Immature natural killer cell (primary cell): ENCODE measurements around the gene TSSC4. TPM values are rescaled to one million over a fixed set of nuclear protein-coding genes. Genes with fewer than 3 reads are reported as not detected.
A peak's percentile ranks its signal among the peaks of the same experiment; 100 is the strongest.
"Not testable (repeated sequence)": the region's sequence is repeated elsewhere in the genome, so short reads cannot be mapped to it uniquely, and the experiment has no call there.

ENCODE experiments used
- DNase-seq, 3 donors: peaks; one replicate each; pipeline ENCODE4 v3.0.0; 2022; ENCODE audit warnings: mixed read lengths in 1 of 3
- H3K27ac Mint-ChIP-seq, 6 donors: one replicate each; pipeline ENCODE4 v1.8.0; 2020; ENCODE audit warnings: mixed read lengths in 6 of 6, mild to moderate bottlenecking in 5 of 6, inconsistent platforms in 4 of 6, moderate library complexity in 3 of 6
- H3K27me3 Mint-ChIP-seq, 3 donors: one replicate each; pipeline ENCODE4 v1.8.0; 2020 to 2021; ENCODE audit warnings: low read depth in 3 of 3, mild to moderate bottlenecking in 3 of 3, mixed read lengths in 3 of 3, moderate library complexity in 3 of 3, inconsistent platforms in 1 of 3
- H3K36me3 Mint-ChIP-seq, 3 donors: one replicate each; pipeline ENCODE4 v1.8.0; 2020; ENCODE audit warnings: mixed read lengths in 3 of 3, inconsistent platforms in 2 of 3, mild to moderate bottlenecking in 2 of 3
- H3K4me1 Mint-ChIP-seq, 2 donors: one replicate each; pipeline ENCODE4 v1.8.0; 2020; ENCODE audit warnings: inconsistent platforms in 2 of 2, mild to moderate bottlenecking in 2 of 2, mixed read lengths in 2 of 2, moderate library complexity in 1 of 2
- H3K4me3 Mint-ChIP-seq, 5 donors: one replicate each; pipeline ENCODE4 v1.8.0; 2020; ENCODE audit warnings: mild to moderate bottlenecking in 5 of 5, mixed read lengths in 5 of 5, inconsistent platforms in 3 of 5, moderate library complexity in 3 of 5
- H3K9me3 Mint-ChIP-seq, 6 donors: one replicate each; pipeline ENCODE4 v1.8.0; 2020; ENCODE audit warnings: mild to moderate bottlenecking in 6 of 6, mixed read lengths in 6 of 6, inconsistent platforms in 4 of 6, moderate library complexity in 3 of 6
- polyA plus RNA-seq, 3 donors: library from polyadenylated mRNA; unstranded; fragments of 300-500 nt; fragmentation: Illumina TruSeq; gene quantifications; one replicate each; pipeline ENCODE4 v1.2.3, GENCODE V29; 2021

TSSC4 gene
- 100 to 1,000 TPM in 2 of 3 donors, 10 to 100 TPM in 1; 87.7 to 111 (median 108) TPM for polyA plus RNA-seq

- H3K36me3 Mint-ChIP-seq = peaks cover 4 to 14% (median 5%) of the 10 kb centered on the region in 3 donors
- peaks cover 6 to 15% (median 9%) of the 10 kb centered on the region in 3 donors for H3K27me3 Mint-ChIP-seq
- H3K4me1 Mint-ChIP-seq = peaks cover 20 to 24% of the 10 kb centered on the region in 2 donors
- peak within 1 kb of the TSS; percentile 88 to 94 (median 92) for H3K27ac Mint-ChIP-seq
- no peaks in the 10 kb centered on the region for H3K9me3 Mint-ChIP-seq
- H3K4me3 Mint-ChIP-seq = peak within 1 kb of the TSS; percentile 91 to 93 (median 92)
- peak; percentile 100 for DNase-seq
Observed at GRCh38 chr11:2400069-2400761, at the start of gene TSSC4. TSS of gene TSSC4 (plus strand) at chr11:2400750. CDS start at chr11:2402634, 1,884 bp downstream.

GRCh38 chr11:2351701-2352100 lies 48.8 kb upstream of the TSSC4 start:
- Mint-ChIP-seq H3K27me3 (peaks cover 0 to 2% (median 0%) of the 10 kb centered on the region in 3 donors), H3K4me1 (no peaks in the 10 kb centered on the region), H3K9me3 (peaks cover 0 to 6% (median 3%) of the 10 kb centered on the region in 6 donors), H3K36me3 (peaks cover 4 to 5% (median 4%) of the 10 kb centered on the region in 3 donors), H3K27ac (no peak overlapping the region), H3K4me3 (no peak overlapping the region)
- no peak for DNase-seq

DNA sequence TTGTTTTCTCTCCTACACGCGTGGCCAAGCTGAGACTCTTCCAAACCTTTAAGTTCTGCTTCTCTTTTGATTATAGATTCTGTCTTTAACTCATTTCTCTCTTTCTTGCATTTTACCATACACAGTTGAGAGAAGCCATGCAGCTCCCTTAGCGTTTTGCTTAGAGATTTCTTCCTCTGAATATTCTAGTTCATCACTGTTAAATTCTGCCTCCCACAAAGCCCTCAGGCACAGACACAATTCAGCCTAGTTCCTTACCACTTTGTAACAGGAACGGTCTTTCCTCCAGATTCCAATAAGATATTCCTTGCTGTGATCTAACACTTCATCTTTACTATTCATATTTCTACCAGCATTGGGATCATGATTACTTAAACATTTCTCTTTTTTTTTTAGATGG lies 48.1 kb upstream of the TSSC4 start:
- no peak overlapping the region for H3K27ac Mint-ChIP-seq
- no peak for DNase-seq
- no peaks in the 10 kb centered on the region for H3K4me1 Mint-ChIP-seq
- H3K27me3 Mint-ChIP-seq = peaks cover 0 to 2% (median 0%) of the 10 kb centered on the region in 3 donors
- peaks cover 4 to 5% (median 4%) of the 10 kb centered on the region in 3 donors for H3K36me3 Mint-ChIP-seq
- no peak overlapping the region for H3K4me3 Mint-ChIP-seq
- H3K9me3 Mint-ChIP-seq = peaks cover 0 to 6% (median 3%) of the 10 kb centered on the region in 6 donors

DNA sequence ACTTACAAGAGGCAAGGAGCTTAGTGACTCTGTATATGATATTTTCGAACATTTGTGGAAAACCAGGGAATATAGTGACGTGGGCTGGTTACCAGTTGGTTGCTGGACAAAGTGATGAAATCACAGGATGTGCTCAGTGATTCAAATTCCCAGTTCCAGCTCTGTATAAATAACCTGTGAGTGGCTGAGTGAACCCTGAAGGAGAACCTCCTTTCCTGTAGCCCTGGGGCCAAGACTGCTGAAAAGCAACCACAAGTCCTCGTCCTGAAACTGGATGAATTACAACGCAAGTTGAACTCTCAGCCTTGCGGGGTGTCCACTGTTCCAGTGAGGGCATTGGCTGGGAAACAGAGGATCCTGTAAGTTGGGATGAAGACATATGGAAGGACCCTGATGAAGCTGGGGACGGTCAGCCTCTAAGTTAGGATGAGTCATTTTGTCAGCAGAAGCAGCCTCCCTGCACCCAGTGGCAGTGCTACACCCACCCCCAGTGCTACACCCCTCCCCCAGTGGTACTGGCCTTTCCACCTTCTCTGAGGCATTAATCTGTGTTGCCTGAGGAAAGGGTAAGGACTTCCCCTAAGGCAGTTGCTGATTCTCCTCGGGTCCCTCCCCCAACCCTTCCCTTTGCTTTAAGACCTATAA lies 45.4 kb upstream of the TSSC4 start:
- no peaks in the 10 kb centered on the region for H3K9me3 Mint-ChIP-seq
- no peaks in the 10 kb centered on the region for H3K4me1 Mint-ChIP-seq
- DNase-seq = no peak
- no peaks in the 10 kb centered on the region for H3K36me3 Mint-ChIP-seq
- no peak overlapping the region for H3K4me3 Mint-ChIP-seq
- peaks cover 0 to 2% (median 1%) of the 10 kb centered on the region in 3 donors for H3K27me3 Mint-ChIP-seq
- H3K27ac Mint-ChIP-seq = no peak overlapping the region

DNA sequence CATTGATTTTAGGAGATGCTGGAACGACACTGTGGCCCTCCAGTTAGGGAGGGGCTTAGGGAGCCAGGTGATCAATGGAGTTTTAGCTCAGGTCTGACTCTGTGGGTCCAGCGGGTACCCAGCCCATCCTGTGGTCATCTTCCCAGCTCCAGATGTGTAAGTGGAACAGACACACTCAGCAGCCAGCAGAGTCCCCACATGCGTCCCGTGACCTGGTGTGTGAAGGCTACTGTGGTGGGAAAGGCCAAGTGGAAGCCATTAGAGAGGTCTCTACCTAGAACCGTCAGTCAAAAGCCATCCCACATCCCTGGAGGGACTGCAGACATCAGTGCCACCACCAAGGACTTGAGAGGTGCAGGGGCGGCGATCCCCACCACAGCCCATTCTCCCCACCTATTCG lies 43.3 kb upstream of the TSSC4 start:
- H3K27me3 Mint-ChIP-seq = peaks cover 0 to 3% (median 1%) of the 10 kb centered on the region in 3 donors
- no peaks in the 10 kb centered on the region for H3K36me3 Mint-ChIP-seq
- H3K9me3 Mint-ChIP-seq = no peaks in the 10 kb centered on the region
- no peak overlapping the region for H3K27ac Mint-ChIP-seq
- no peak overlapping the region for H3K4me3 Mint-ChIP-seq
- H3K4me1 Mint-ChIP-seq = no peaks in the 10 kb centered on the region
- DNase-seq = no peak

GRCh38 chr11:2357651-2358050 lies 42.9 kb upstream of the TSSC4 start:
- not testable (repeated sequence) for H3K9me3 Mint-ChIP-seq, H3K27me3 Mint-ChIP-seq, H3K36me3 Mint-ChIP-seq, H3K4me3 Mint-ChIP-seq, DNase-seq, H3K4me1 Mint-ChIP-seq, H3K27ac Mint-ChIP-seq

- DNase-seq = no peak
- no peak overlapping the region for H3K4me3 Mint-ChIP-seq
- peak overlapping the region in 1 of 6 donors; percentile 18 for H3K27ac Mint-ChIP-seq
- no peaks in the 10 kb centered on the region for H3K9me3 Mint-ChIP-seq
- peaks cover 0 to 3% (median 1%) of the 10 kb centered on the region in 3 donors for H3K27me3 Mint-ChIP-seq
- H3K36me3 Mint-ChIP-seq = no peaks in the 10 kb centered on the region
- H3K4me1 Mint-ChIP-seq = no peaks in the 10 kb centered on the region
Observed at GRCh38 chr11:2358754-2359442, 41.7 kb upstream of the TSSC4 start.

GRCh38 chr11:2359557-2359956 lies 41.0 kb upstream of the TSSC4 start:
- Mint-ChIP-seq H3K4me3 (no peak overlapping the region), H3K27me3 (peaks cover 0 to 3% (median 1%) of the 10 kb centered on the region in 3 donors), H3K9me3 (no peaks in the 10 kb centered on the region), H3K27ac (peak overlapping the region in 1 of 6 donors; percentile 30), H3K4me1 (no peaks in the 10 kb centered on the region), H3K36me3 (no peaks in the 10 kb centered on the region)
- no peak for DNase-seq

- DNase-seq = no peak
- Mint-ChIP-seq H3K4me3 (no peak overlapping the region), H3K36me3 (no peaks in the 10 kb centered on the region), H3K4me1 (no peaks in the 10 kb centered on the region), H3K9me3 (no peaks in the 10 kb centered on the region), H3K27ac (no peak overlapping the region), H3K27me3 (peaks cover 0 to 6% (median 1%) of the 10 kb centered on the region in 3 donors)
Observed at GRCh38 chr11:2360081-2360642, 40.4 kb upstream of the TSSC4 start.

GRCh38 chr11:2361565-2361964 lies 39.0 kb upstream of the TSSC4 start:
- Mint-ChIP-seq H3K4me1 (no peaks in the 10 kb centered on the region), H3K4me3 (no peak overlapping the region), H3K9me3 (no peaks in the 10 kb centered on the region), H3K27ac (no peak overlapping the region), H3K36me3 (no peaks in the 10 kb centered on the region), H3K27me3 (peaks cover 0 to 6% (median 1%) of the 10 kb centered on the region in 3 donors)
- DNase-seq = no peak

DNA sequence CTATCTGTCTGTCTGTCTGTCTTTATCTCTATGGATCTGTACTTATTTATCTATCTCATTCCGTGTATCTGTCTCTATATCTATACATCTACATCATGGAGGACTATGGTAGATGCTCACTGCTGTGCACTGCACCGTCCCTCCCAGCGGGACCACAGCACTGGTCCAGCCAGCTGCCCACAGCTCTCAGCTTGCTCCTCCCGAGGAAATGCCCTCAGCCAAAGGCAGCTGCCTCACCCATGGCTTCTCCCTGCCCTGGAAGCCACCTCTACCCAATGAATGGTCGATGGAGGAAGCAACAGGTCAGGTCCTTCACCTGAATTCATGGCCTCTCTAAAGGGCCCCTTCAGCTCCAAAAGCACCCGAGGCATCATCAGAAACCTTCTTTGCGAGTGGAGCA lies 38.1 kb upstream of the TSSC4 start:
- Mint-ChIP-seq H3K4me1 (no peaks in the 10 kb centered on the region), H3K4me3 (no peak overlapping the region), H3K27me3 (peaks cover 0 to 6% (median 1%) of the 10 kb centered on the region in 3 donors), H3K27ac (no peak overlapping the region), H3K9me3 (no peaks in the 10 kb centered on the region), H3K36me3 (no peaks in the 10 kb centered on the region)
- DNase-seq = no peak

DNA sequence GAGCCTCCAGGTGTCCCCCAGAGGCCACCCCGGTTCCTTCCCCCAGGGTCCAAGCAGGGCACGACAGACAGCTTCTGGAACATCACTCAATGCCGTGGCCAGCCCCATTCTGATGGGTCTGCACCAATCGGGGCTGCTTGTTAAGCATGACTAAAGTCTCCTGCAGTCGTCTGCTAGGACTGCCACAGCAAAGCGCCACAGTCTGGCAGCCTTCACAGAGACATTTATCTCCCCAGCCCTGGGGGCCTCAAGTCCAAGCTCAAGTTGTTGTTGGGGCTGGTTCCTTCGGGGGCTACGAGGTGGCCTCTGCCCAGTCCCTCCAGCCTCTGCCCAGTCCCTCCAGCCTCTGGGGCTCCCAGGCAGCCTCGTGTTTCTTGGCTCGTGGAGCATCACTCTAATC lies 37.4 kb upstream of the TSSC4 start:
- Mint-ChIP-seq H3K27me3 (peaks cover 0 to 9% (median 1%) of the 10 kb centered on the region in 3 donors), H3K9me3 (no peaks in the 10 kb centered on the region), H3K36me3 (no peaks in the 10 kb centered on the region), H3K27ac (no peak overlapping the region), H3K4me1 (no peaks in the 10 kb centered on the region), H3K4me3 (no peak overlapping the region)
- DNase-seq = no peak

GRCh38 chr11:2363577-2364370 lies 36.8 kb upstream of the TSSC4 start:
- Mint-ChIP-seq H3K9me3 (no peaks in the 10 kb centered on the region), H3K4me1 (no peaks in the 10 kb centered on the region), H3K27ac (no peak overlapping the region), H3K4me3 (no peak overlapping the region), H3K36me3 (no peaks in the 10 kb centered on the region), H3K27me3 (peaks cover 0 to 9% (median 0%) of the 10 kb centered on the region in 3 donors)
- no peak for DNase-seq
